OCI-LY1 (cell line): ENCODE measurements around the gene STK32B.

Source experiments
- H2AFZ ChIP-seq: fragments of 200-600 bp; sonication (generic), shearing (Covaris generic); 2 replicates; pipeline ENCODE4 v1.6.0; 2014; ENCODE audit warnings: antibody characterized with exemption, mild to moderate bottlenecking, low read length
- H3F3A ChIP-seq: fragments of 200-600 bp; sonication (generic), shearing (Covaris generic); 2 replicates; pipeline ENCODE4 v1.6.0; 2014; ENCODE audit warnings: mild to moderate bottlenecking, antibody characterized with exemption, low read length, moderate library complexity; ENCODE audit not compliant: insufficient read depth
- H3K27ac ChIP-seq: fragments of 200-600 bp; sonication (generic); 2 replicates; pipeline ENCODE4 v1.5.1; 2014; ENCODE audit warnings: low read length, mixed run types, mild to moderate bottlenecking, low read depth; ENCODE audit not compliant: poor library complexity, severe bottlenecking
- H3K27me3 ChIP-seq: fragments of 200-600 bp; sonication (generic); 2 replicates; pipeline ENCODE4 v1.6.0; 2014; ENCODE audit warnings: antibody characterized with exemption, mild to moderate bottlenecking, low read length, moderate library complexity; ENCODE audit not compliant: insufficient read depth
- H3K36me3 ChIP-seq: fragments of 200-600 bp; sonication (generic); 2 replicates; pipeline ENCODE4 v1.6.1; 2014; ENCODE audit warnings: mild to moderate bottlenecking, antibody characterized with exemption, low read length, moderate library complexity, mixed read lengths; ENCODE audit not compliant: insufficient read depth
- H3K4me1 ChIP-seq: fragments of 200-600 bp; sonication (generic); 2 replicates; pipeline ENCODE4 v1.5.1; 2014; ENCODE audit warnings: mild to moderate bottlenecking, low read length, moderate library complexity; ENCODE audit not compliant: insufficient read depth, severe bottlenecking
- H3K4me2 ChIP-seq: fragments of 200-600 bp; sonication (generic), shearing (Covaris generic); 2 replicates; pipeline ENCODE4 v1.6.1; 2014; ENCODE audit warnings: low read length
- H3K4me3 ChIP-seq: fragments of 200-600 bp; sonication (generic); 2 replicates; pipeline ENCODE4 v1.5.1; 2014; ENCODE audit warnings: low read length, low read depth, mild to moderate bottlenecking, mixed read lengths; ENCODE audit not compliant: poor library complexity, severe bottlenecking
- H3K79me2 ChIP-seq: fragments of 200-600 bp; shearing (Covaris generic); 2 replicates; pipeline ENCODE4 v1.6.1; 2016; ENCODE audit warnings: mixed run types, low read length, mixed read lengths; ENCODE audit not compliant: insufficient read depth
- H3K9ac ChIP-seq: fragments of 200-600 bp; sonication (generic), shearing (Covaris generic); 2 replicates; pipeline ENCODE4 v1.6.1; 2014; ENCODE audit warnings: mild to moderate bottlenecking, low read length, mixed read lengths
- H3K9me2 ChIP-seq: fragments of 200-600 bp; sonication (generic), shearing (Covaris generic); 2 replicates; pipeline ENCODE4 v1.6.1; 2014; ENCODE audit warnings: low read depth, mild to moderate bottlenecking, low read length, mixed read lengths
- H3K9me3 ChIP-seq: fragments of 200-600 bp; shearing (Covaris generic); 2 replicates; pipeline ENCODE4 v1.6.1; 2014; ENCODE audit warnings: low read length, mixed read lengths
- H4K20me1 ChIP-seq: fragments of 200-600 bp; sonication (generic), shearing (Covaris generic); 2 replicates; pipeline ENCODE4 v1.6.0; 2016; ENCODE audit warnings: mild to moderate bottlenecking, low read length; ENCODE audit not compliant: insufficient read depth
- CTCF ChIP-seq: fragments of 200-600 bp; sonication (generic), shearing (Covaris generic); IDR thresholded peaks from 2 replicates; pipeline ENCODE4 v1.5.1; 2017; ENCODE audit warnings: mild to moderate bottlenecking, antibody characterized with exemption, low read length, moderate library complexity, mixed read lengths
- EZH2 ChIP-seq: fragments of 200-600 bp; sonication (generic), shearing (Covaris generic); IDR thresholded peaks from 2 replicates; pipeline ENCODE4 v1.8.0; 2017; ENCODE audit warnings: borderline replicate concordance, mixed run types, mild to moderate bottlenecking, antibody characterized with exemption, low read length, moderate library complexity, mixed read lengths

STK32B gene

GRCh38 chr4:5222047-5222446 is 170.8 kb downstream of the STK32B start:
- no peaks in the 10 kb centered on the region for H3K4me1 ChIP-seq
- no peak overlapping the region for H3K4me3 ChIP-seq
- no peak overlapping the region for H2AFZ ChIP-seq
- no peaks in the 10 kb centered on the region for H3K36me3 ChIP-seq
- H3K9me3 ChIP-seq, result no peaks in the 10 kb centered on the region
- no peak for TF ChIP-seq CTCF
- no peak for TF ChIP-seq EZH2
- H3K9ac ChIP-seq, result no peak overlapping the region
- no peak overlapping the region for H3K27ac ChIP-seq
- H3F3A ChIP-seq, result no peaks in the 10 kb centered on the region
- H3K79me2 ChIP-seq, result no peaks in the 10 kb centered on the region
- no peak overlapping the region for H3K4me2 ChIP-seq
- H3K9me2 ChIP-seq, result no peaks in the 10 kb centered on the region
- no peaks in the 10 kb centered on the region for H4K20me1 ChIP-seq
- no peaks in the 10 kb centered on the region for H3K27me3 ChIP-seq

GRCh38 chr4:5222951-5223350 is 171.7 kb downstream of the STK32B start:
- Histone ChIP-seq H3K9ac (no peak overlapping the region), H4K20me1 (no peaks in the 10 kb centered on the region), H3F3A (no peaks in the 10 kb centered on the region), H3K79me2 (no peaks in the 10 kb centered on the region), H3K27me3 (no peaks in the 10 kb centered on the region), H3K4me2 (no peak overlapping the region), H2AFZ (no peak overlapping the region), H3K9me3 (no peaks in the 10 kb centered on the region), H3K9me2 (no peaks in the 10 kb centered on the region), H3K36me3 (no peaks in the 10 kb centered on the region), H3K4me1 (no peaks in the 10 kb centered on the region), H3K27ac (no peak overlapping the region), H3K4me3 (no peak overlapping the region)
- TF ChIP-seq EZH2 (no peak), CTCF (no peak)

- Histone ChIP-seq H3K9me2 (no peaks in the 10 kb centered on the region), H2AFZ (no peak overlapping the region), H3K9me3 (no peaks in the 10 kb centered on the region), H3F3A (no peaks in the 10 kb centered on the region), H3K4me2 (no peak overlapping the region), H3K79me2 (no peaks in the 10 kb centered on the region), H3K27me3 (no peaks in the 10 kb centered on the region), H3K27ac (no peak overlapping the region), H4K20me1 (no peaks in the 10 kb centered on the region), H3K4me1 (no peaks in the 10 kb centered on the region), H3K36me3 (no peaks in the 10 kb centered on the region), H3K4me3 (no peak overlapping the region), H3K9ac (no peak overlapping the region)
- TF ChIP-seq EZH2, result no peak
- no peak for TF ChIP-seq CTCF
Measured at GRCh38 chr4:5224340-5224739, 173.1 kb downstream of the STK32B start.
